Motor neuron (in vitro differentiated cells): ENCODE results near the gene FAM163B. TPM values are rescaled to one million over a fixed set of nuclear protein-coding genes. Genes with fewer than 3 reads are reported as not detected.

Experiments
- ATAC-seq, 8 experiments: fragments of 200-7000 bp; cut with Tn5 transposase; replicated peaks in 6 of 8; 2 replicates each; pipeline ENCODE4 v1.8.0; 2021; ENCODE audit warnings: mild to moderate bottlenecking in 8 of 8, moderate library complexity in 8 of 8
- H3K27ac ChIP-seq, 2 donors: fragments of 250-450 bp; sonication (Bioruptor Pico); 2 replicates each; pipeline ENCODE4 v1.9.0; 2021; ENCODE audit warnings: antibody characterized with exemption in 2 of 2, mild to moderate bottlenecking in 2 of 2, moderate library complexity in 1 of 2
- H3K4me1 ChIP-seq, 2 donors: fragments of 250-450 bp; sonication (Bioruptor Pico); replicated peaks in 1 of 2; 2 replicates each; pipeline ENCODE4 v1.6.1; 2021; ENCODE audit warnings: antibody characterized with exemption in 2 of 2, mild to moderate bottlenecking in 2 of 2, moderate library complexity in 1 of 2
- H3K4me3 ChIP-seq, 5 donors: fragments of 250-450 bp; sonication (Bioruptor Pico); 2 replicates each; pipeline ENCODE4 v1.9.0; 2021; ENCODE audit warnings: antibody characterized with exemption in 5 of 5, mild to moderate bottlenecking in 5 of 5, moderate library complexity in 4 of 5
- WGBS, 10 experiments: fragments of 450-650 bp; shearing (Covaris generic); methylation state at CpG; one replicate each; pipeline ENCODE4 v1.0.0; 2022; 5-methylcytosine and 5-hydroxymethylcytosine counted together
- in situ Hi-C, 9 experiments: fragments of 400-800 bp; cut with MboI; loops; one replicate each; pipeline ENCODE4 v1.15.0; 2021; ENCODE audit warnings: low sequenced_read_pairs in 9 of 9, low pct_unique_long_range_greater_than_20kb in 2 of 9; ENCODE audit not compliant: unreplicated experiment in 9 of 9
- total RNA-seq, 8 experiments: library from RNA; unstranded; fragments of 300-600 nt; gene quantifications; 2 replicates each; pipeline versions ENCODE4 v1.2.3 to v1.2.4, GENCODE V29; 2022

The FAM163B gene
- total RNA-seq, 8 experiments from 2014 or later, result 0.36 to 1.9 (median 0.78) TPM; not detected in 1

DNA sequence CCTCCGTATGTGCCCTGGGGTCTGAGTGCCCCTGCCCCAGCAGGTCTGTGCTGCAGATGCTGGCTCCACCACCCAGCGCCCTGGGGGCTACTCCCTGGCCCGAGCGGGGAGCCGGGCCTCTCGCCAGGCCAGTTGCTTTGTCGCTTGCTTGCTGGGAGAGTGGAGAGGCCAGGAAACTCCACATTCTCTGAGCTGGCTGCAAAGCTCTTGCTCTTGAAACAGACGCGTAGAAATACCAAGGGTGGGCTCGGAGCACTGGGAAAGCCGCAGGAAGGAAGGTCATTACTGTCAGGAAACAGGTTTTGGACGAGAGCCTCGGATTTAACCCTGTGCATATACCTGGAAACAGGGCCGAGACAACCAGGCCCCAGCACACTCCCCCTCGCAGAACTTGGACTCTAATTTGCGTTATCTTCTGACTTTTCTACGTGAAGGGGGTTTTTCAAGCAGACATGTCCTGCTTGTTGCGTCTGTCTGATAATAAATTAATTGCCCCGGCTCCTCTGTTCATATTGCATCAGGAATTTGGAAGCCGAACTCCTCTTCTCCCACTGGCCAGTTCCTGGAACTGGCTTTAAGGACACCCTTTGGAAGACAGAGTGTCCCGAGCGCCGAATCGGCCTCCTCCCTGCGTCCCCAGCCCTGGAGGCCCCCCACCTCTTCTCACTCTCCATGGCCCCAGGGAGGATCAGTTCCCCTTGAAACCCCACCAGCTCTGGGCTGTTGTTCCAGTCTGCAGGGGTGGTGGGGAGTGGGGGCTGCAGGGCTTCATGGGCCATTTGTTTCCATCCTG, 63.5 kb downstream of the FAM163B start:
- ATAC-seq, result peak in 1 of 8 experiments; percentile 8

DNA sequence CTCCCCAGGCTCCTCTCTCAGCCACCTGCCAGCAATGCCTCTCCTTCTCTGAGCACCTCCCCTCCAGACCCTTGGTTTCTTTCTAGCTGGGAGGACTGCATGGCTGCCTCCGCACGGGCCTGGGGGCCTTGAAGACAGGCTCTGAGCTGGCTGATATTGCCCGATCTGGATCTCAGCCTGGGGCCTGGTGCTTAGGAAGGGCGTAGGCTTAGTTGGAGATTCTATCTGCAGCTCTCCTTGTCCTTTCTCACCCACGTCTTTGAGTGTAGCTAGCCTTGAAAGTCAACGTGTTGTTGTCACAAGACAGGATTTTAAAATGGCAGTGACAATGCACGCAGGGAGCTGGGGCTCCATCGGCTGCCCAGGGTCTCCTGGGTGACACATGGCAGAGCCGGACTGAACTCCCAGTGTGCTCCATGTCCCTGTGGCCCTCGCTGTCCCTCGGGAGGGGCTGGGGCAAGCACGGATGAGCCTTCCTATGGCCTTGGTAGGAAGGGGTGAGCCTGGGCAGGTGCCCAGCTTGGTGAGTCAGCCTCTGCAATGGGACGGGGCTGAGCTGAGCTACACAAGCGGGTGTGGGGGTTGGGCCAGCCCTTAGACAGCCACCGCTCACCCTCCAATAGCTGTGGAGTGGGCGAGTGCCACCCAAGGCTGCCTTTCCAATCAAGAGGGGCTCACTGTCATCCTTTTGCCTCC, 65.3 kb downstream of the FAM163B start:
- WGBS, 10 experiments, result 0 to 80% (median 28%) methylated on average over 1 to 8 of the region's 16 CpGs; no CpG with 5 or more reads in 5 of the 10 experiments
- peaks cover 12 to 13% of the 10 kb centered on the region in 2 donors for H3K4me1 ChIP-seq
- H3K27ac ChIP-seq, result no peak overlapping the region
- peak in 3 of 8 experiments; percentile 11 to 16 (median 16) for ATAC-seq
- H3K4me3 ChIP-seq, result no peak overlapping the region
- in situ Hi-C loops, result loop anchor here in 2 of 9 experiments (25.0 kb wide), 2 partner anchors 168 to 193 kb away; partner anchors contain the start of gene SARDH (in 1 of the 2)

More for the DNA sequence above, 63.5 kb downstream of the FAM163B start:
- no peak overlapping the region for H3K27ac ChIP-seq
- 41 to 86% (median 62%) methylated on average over 4 to 14 of the region's 25 CpGs; no CpG with 5 or more reads in 4 of the 10 experiments for WGBS, 10 experiments
- H3K4me3 ChIP-seq, result no peak overlapping the region
- in situ Hi-C loops, result loop anchor here in 2 of 9 experiments (25.0 kb wide), 2 partner anchors 167 to 192 kb away; partner anchors contain the start of gene SARDH (in 1 of the 2)
- H3K4me1 ChIP-seq, result no peaks in the 10 kb centered on the region

DNA sequence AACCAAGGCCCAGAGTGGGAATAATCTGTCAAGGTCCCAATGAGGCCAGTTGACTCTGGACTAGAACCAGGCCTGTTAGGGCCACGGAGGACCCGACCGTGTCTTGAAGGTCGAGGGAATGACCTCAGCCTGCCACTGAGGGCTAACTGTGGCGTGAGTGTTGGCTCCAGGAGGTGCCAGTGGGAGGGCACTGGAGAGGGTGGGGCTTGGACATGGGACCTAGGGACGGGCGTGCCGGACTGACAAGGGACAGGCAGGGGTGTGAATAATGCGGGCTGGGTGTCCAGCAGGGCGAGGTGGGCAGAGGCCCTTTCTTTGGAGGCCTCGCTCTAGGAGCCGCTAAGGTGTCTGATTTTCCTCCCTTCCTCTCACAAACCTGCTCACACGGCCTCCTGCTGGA, 67.2 kb downstream of the FAM163B start:
- Histone ChIP-seq H3K27ac (no peak overlapping the region), H3K4me1 (peaks cover 13 to 14% of the 10 kb centered on the region in 2 donors), H3K4me3 (no peak overlapping the region)
- no peak for ATAC-seq
- in situ Hi-C loops, result loop anchor here in 2 of 9 experiments (25.0 kb wide), 2 partner anchors 170 to 195 kb away; partner anchors contain the start of gene SARDH (in 1 of the 2)
- 60 to 100% (median 82%) methylated on average over 1 to 6 of the region's 13 CpGs; no CpG with 5 or more reads in 5 of the 10 experiments for WGBS, 10 experiments

DNA sequence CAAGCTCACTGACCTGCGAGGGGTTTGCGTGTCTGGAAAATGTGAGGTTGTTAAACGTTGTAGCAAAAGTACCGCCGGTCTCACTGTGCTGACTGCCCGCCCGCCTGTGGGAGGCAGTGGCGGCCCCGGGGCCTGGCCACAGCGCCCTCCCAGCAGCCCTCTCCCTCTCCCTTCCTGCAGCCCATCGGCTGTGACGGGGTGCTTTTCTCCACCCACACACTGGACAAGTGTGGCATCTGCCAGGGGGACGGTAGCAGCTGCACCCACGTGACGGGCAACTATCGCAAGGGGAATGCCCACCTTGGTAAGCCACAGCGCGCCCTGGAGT, 68.5 kb downstream of the FAM163B start:
- Histone ChIP-seq H3K27ac (no peak overlapping the region), H3K4me1 (peaks cover 14 to 16% of the 10 kb centered on the region in 2 donors), H3K4me3 (no peak overlapping the region)
- in situ Hi-C loops, result loop anchor here in 2 of 9 experiments (25.0 kb wide), 2 partner anchors 172 to 197 kb away; partner anchors contain the start of gene SARDH (in 1 of the 2)
- no peak for ATAC-seq
- WGBS, 10 experiments, result 80 to 100% (median 85%) methylated on average over 2 to 9 of the region's 18 CpGs; no CpG with 5 or more reads in 7 of the 10 experiments

DNA sequence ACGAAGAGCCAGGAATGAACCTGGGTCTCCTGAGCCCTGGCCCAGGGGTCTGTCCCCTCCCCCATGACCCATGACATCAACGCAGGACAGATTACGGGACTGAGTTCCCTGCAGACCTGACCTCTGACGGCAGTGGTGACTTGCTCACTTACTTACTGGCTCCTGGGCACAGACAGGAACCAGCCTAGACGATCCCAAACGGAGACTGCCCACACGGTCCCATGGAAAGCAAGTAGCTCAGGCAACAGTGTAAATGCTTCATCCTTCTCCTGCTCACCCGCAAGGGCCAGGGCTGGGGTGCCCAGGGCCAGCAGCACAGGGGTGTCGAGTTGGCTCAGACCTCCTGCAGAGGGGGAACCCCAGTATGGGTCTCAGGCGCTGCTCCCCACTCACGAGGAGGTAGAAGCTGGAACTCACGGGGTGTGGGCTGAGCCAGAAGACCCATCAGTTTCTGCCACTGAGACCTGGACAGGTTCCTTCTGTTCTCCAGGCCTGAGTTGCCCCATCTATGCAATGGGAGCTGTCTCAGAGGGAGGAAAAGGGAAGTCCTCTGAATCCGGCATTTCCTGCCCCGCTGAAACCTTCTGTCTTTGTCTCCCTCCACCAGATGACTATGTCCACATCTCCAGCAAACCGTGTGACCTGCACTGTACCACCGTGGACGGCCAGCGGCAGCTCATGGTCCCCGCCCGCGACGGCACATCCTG, 69.0 kb downstream of the FAM163B start:
- Histone ChIP-seq H3K4me3 (no peak overlapping the region), H3K4me1 (peaks cover 18 to 21% of the 10 kb centered on the region in 2 donors), H3K27ac (no peak overlapping the region)
- in situ Hi-C loops, result loop anchor here in 3 of 9 experiments (10.0 to 25.0 kb wide), 3 partner anchors 172 to 197 kb away; partner anchors contain the start of gene SARDH (in 1 of the 3)
- no peak for ATAC-seq
- WGBS, 10 experiments, result 73 to 92% (median 88%) methylated on average over 2 to 10 of the region's 22 CpGs; no CpG with 5 or more reads in 6 of the 10 experiments

DNA sequence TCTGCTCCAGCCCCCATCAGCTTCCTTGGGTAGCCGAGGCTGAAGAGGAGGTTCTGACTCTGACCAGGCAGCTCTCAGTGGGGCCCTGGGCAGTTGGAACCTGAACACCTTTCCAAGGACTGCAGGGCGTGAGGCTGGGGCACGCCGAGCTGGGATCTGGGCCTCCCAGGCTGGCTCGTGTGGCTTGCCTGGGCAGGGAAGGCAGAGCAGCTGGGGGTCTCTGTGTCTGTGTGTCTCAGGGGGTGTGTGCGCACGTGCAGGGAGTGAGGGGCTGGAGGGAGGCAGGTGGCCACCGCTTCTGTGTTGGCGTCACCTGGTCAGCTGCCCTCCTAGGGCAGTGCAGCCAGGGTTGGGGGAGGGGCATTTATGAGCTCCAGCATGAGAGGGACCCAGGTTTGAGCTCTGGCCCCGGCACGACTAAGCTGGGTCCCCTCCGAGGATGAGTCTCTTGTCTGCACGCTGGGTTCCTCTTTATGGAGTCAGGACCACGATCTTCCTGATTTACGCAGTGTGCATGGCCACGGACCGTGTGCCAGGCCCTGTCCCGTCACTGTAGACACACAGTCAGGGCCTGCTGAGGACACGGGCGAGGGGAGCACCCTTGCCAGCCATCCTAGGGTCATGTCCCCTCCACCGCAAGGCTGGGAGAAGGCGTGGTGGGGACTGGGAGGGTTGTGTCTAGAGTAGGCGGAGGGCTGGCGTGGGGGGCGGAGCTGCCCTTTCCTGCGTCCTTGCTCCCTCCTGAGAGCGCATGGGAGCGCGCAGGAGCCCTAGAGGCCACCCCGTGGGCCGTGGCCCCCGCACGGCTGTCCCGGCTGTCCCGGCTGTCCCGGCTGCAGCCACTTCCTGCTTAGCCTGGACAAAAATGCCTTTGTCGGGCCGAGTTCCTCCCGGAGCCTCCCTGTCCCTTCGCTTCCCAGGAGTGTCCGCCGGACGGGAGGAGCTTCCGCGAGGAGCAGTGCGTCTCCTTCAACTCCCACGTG, 70.0 kb downstream of the FAM163B start:
- peak in 4 of 8 experiments; percentile 4 to 67 (median 32) for ATAC-seq
- in situ Hi-C loops, result loop anchor here in 3 of 9 experiments (10.0 to 25.0 kb wide), 3 partner anchors 173 to 198 kb away; partner anchors contain the start of gene SARDH (in 1 of the 3)
- Histone ChIP-seq H3K27ac (no peak overlapping the region), H3K4me1 (peaks cover 28 to 29% of the 10 kb centered on the region in 2 donors), H3K4me3 (no peak overlapping the region)
- 57 to 64% (median 64%) methylated on average over 3 to 9 of the region's 47 CpGs; no CpG with 5 or more reads in 7 of the 10 experiments for WGBS, 10 experiments

DNA sequence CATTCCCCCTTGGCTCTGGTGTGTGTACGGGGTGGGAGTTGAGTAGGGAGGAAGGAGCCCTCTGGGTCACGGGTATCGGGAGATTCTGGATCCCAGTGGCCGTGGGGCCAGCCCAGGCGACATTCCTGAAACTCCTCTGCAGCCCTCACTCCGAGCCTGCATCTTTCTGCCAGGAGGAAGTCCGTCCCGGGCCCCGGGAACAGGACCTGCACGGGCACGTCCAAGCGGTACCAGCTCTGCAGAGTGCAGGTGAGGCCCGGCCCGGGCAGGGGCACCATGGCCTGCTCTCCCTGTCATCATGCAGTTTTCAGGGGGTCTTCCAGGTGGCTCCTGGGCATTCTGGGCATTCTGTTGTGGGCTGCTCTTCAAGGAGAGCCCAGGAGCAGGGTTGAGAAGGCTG, 71.0 kb downstream of the FAM163B start:
- 80 to 100% methylated on average over 1 to 2 of the region's 14 CpGs; no CpG with 5 or more reads in 8 of the 10 experiments for WGBS, 10 experiments
- Histone ChIP-seq H3K4me3 (no peak overlapping the region), H3K27ac (no peak overlapping the region), H3K4me1 (peaks cover 35 to 39% of the 10 kb centered on the region in 2 donors)
- in situ Hi-C loops, result loop anchor here in 3 of 9 experiments (10.0 to 25.0 kb wide), 3 partner anchors 174 to 199 kb away; partner anchors contain the start of gene SARDH (in 1 of the 3)
- no peak for ATAC-seq

DNA sequence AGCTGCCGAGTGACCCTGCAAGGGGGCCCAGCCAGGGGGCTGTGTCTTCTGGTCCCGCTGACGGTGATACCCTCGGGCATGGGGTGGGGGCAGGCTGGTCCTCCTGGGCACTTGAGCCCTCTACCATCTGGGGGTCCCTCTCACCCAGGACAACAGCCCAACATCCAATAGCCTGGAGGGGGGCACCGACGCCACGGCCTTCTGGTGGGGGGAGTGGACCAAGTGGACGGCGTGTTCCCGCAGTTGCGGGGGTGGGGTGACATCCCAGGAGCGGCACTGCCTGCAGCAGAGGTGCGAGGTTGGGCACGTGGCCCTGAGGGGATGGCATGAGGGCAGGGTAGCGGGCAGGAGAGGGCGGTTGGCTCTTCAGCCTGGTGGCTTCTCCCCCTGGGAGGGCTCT, 71.9 kb downstream of the FAM163B start:
- no peak overlapping the region for H3K4me3 ChIP-seq
- 73 to 89% methylated on average over 3 to 7 of the region's 16 CpGs; no CpG with 5 or more reads in 8 of the 10 experiments for WGBS, 10 experiments
- H3K4me1 ChIP-seq, result peaks cover 35 to 46% of the 10 kb centered on the region in 2 donors
- in situ Hi-C loops, result loop anchor here in 3 of 9 experiments (10.0 to 25.0 kb wide), 3 partner anchors 175 to 200 kb away; partner anchors contain the start of gene SARDH (in 1 of the 3)
- ATAC-seq, result no peak
- no peak overlapping the region for H3K27ac ChIP-seq

DNA sequence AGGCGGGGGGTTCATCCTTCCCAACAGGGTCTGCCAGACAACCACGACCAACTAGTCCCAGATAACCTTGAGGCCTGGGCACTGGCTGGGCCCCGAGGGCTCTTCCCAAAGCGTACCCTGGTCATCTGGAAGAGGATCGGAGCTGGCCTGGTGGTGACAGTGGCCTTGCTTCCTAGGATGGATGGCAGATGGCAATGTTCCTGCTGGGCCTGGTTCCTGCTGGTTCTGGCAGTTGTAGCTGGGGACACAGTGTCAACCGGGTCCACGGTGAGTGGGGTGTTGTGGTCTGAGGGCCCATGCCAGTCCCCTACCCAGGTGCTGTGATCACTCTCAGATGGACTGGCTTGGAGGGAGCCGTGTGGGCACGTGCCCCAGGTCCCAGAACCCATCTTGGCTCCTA, 72.7 kb downstream of the FAM163B start:
- in situ Hi-C loops, result loop anchor here in 3 of 9 experiments (10.0 to 25.0 kb wide), 3 partner anchors 176 to 201 kb away; partner anchors contain the start of gene SARDH (in 1 of the 3)
- H3K4me1 ChIP-seq, result peaks cover 35 to 46% of the 10 kb centered on the region in 2 donors

DNA sequence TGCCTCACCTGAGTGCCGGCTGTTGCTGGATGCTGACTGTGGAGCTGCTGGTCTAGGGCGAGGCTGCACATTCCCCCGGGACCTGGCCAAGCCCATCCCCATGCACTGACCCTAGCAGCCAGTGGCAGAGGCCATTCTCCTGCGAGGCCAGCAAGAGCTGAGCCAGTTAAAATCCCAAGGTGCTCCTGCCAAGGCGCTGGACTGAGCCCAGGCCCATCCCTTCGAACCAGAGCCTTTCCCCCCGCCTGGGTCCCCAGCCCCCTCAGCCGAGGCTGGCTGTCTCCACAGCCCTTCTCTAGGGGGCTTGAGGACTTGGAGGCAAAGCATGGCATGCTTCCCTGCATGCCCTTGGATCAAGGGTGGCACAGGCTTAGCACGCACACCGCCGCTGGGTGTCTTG, 73.1 kb downstream of the FAM163B start:
- no peak for ATAC-seq
- Histone ChIP-seq H3K27ac (no peak overlapping the region), H3K4me1 (peaks cover 35 to 46% of the 10 kb centered on the region in 2 donors), H3K4me3 (no peak overlapping the region)
- in situ Hi-C loops, result loop anchor here in 3 of 9 experiments (10.0 to 25.0 kb wide), 3 partner anchors 176 to 201 kb away; partner anchors contain the start of gene SARDH (in 1 of the 3)
- WGBS, 10 experiments, result 83 to 84% methylated on average over 2 to 5 of the region's 11 CpGs; no CpG with 5 or more reads in 8 of the 10 experiments

More for the DNA sequence above, 72.7 kb downstream of the FAM163B start:
- Histone ChIP-seq H3K27ac (no peak overlapping the region), H3K4me3 (no peak overlapping the region)
- 60 to 100% (median 85%) methylated on average over 1 to 2 of the region's 9 CpGs; no CpG with 5 or more reads in 6 of the 10 experiments for WGBS, 10 experiments
- ATAC-seq, result no peak
